Activated CD4-positive, alpha-beta T cell treated with anti-CD3 and anti-CD28 coated beads, Interleukin-2, amount 50 U/mL, for 16 hours (primary cell): ENCODE measurements around the gene NODAL.

Source experiments
- DNase-seq: peaks from one replicate; pipeline ENCODE4 v3.0.0-alpha.2; 2020

NODAL gene

GRCh38 chr10:70462349-70462984, 21.0 kb upstream of the NODAL start:
- no peak for DNase-seq

GRCh38 chr10:70461397-70462348, 20.2 kb upstream of the NODAL start:
- peak; percentile 56 for DNase-seq

- DNase-seq, result no peak
These were observed 18.5 kb upstream of the NODAL start for GRCh38 chr10:70459774-70460490.

GRCh38 chr10:70459061-70459773, 17.7 kb upstream of the NODAL start:
- no peak for DNase-seq

- DNase-seq, result peak; percentile 16
These were observed 17.0 kb upstream of the NODAL start for GRCh38 chr10:70458329-70459060.

GRCh38 chr10:70457759-70458305, 16.4 kb upstream of the NODAL start:
- no peak for DNase-seq

GRCh38 chr10:70456164-70456563, 14.7 kb upstream of the NODAL start:
- no peak for DNase-seq

- DNase-seq, result no peak
These were observed 13.7 kb upstream of the NODAL start for GRCh38 chr10:70455213-70455630.

GRCh38 chr10:70448236-70448635, 6.8 kb upstream of the NODAL start:
- no peak for DNase-seq

- no peak for DNase-seq
These were observed 4.5 kb upstream of the NODAL start for GRCh38 chr10:70445718-70446657.

GRCh38 chr10:70444744-70445143, 3.3 kb upstream of the NODAL start:
- DNase-seq, result no peak

GRCh38 chr10:70442332-70442988, 979 bp upstream of the NODAL start:
- DNase-seq, result no peak

GRCh38 chr10:70441895-70442309, 421 bp upstream of the NODAL start:
- DNase-seq, result no peak

GRCh38 chr10:70440296-70441160, 953 bp downstream of the NODAL start:
- no peak for DNase-seq

GRCh38 chr10:70437721-70438120, 3.8 kb downstream of the NODAL start:
- no peak for DNase-seq

- no peak for DNase-seq
These were observed 6.0 kb downstream of the NODAL start for GRCh38 chr10:70435241-70436085.

GRCh38 chr10:70433581-70434280, 7.8 kb downstream of the NODAL start:
- DNase-seq, result no peak
